ENCODE results near the gene TECPR2.
"Not testable (repeated sequence)": the region's sequence is repeated elsewhere in the genome, so short reads cannot be mapped to it uniquely, and the experiment has no call there.

Gene TECPR2

GRCh38 chr14:102530828-102531478 is 168.2 kb downstream of the TECPR2 start:
- FAIRE-seq (no peak), DNase-seq (ENCODE audit: insufficient read length) (peak; percentile 11)
- TF ChIP-seq TAF1 (IDR thresholded peaks at IDR 0.05; ENCODE audit: borderline replicate concordance, low read depth, low read length): no peak

GRCh38 chr14:102532204-102532658 is 169.5 kb downstream of the TECPR2 start:
- FAIRE-seq: no peak
- no peak for DNase-seq (ENCODE audit: insufficient read length)
- TF ChIP-seq POLR2A (IDR thresholded peaks at IDR 0.05; ENCODE audit: low read depth, low read length) (no peak), POLR2AphosphoS5 (IDR thresholded peaks at IDR 0.05; ENCODE audit: low read depth, low read length) (no peak)

- DNase-seq (ENCODE audit: insufficient read length) (no peak), FAIRE-seq (no peak)
- TF ChIP-seq TAF1 (IDR thresholded peaks at IDR 0.05; ENCODE audit: borderline replicate concordance, low read depth, low read length) (no peak), POLR2AphosphoS5 (IDR thresholded peaks at IDR 0.05; ENCODE audit: low read depth, low read length) (no peak), POLR2A (IDR thresholded peaks at IDR 0.05; ENCODE audit: low read depth, low read length) (no peak)
These were observed 175.3 kb downstream of the TECPR2 start for GRCh38 chr14:102537981-102538601.

- DNase-seq (ENCODE audit: insufficient read length) (no peak), FAIRE-seq (no peak)
- TF ChIP-seq POLR2AphosphoS5 (IDR thresholded peaks at IDR 0.05; ENCODE audit: low read depth, low read length) (no peak), TAF1 (IDR thresholded peaks at IDR 0.05; ENCODE audit: borderline replicate concordance, low read depth, low read length) (no peak), POLR2A (IDR thresholded peaks at IDR 0.05; ENCODE audit: low read depth, low read length) (no peak)
These were observed 176.1 kb downstream of the TECPR2 start for GRCh38 chr14:102538602-102539543.

GRCh38 chr14:102539544-102540314 is 177.0 kb downstream of the TECPR2 start:
- no peak for TF ChIP-seq POLR2AphosphoS5 (IDR thresholded peaks at IDR 0.05; ENCODE audit: low read depth, low read length)
- TF ChIP-seq POLR2A (IDR thresholded peaks at IDR 0.05; ENCODE audit: low read depth, low read length): no peak
- no peak for DNase-seq (ENCODE audit: insufficient read length)
- no peak for FAIRE-seq

- DNase-seq (ENCODE audit: insufficient read length): no peak
- no peak for FAIRE-seq
These were observed 177.7 kb downstream of the TECPR2 start for GRCh38 chr14:102540315-102541028.

GRCh38 chr14:102541029-102541491 is 178.3 kb downstream of the TECPR2 start:
- FAIRE-seq; DNase-seq (ENCODE audit: insufficient read length): not testable (repeated sequence)

More at GRCh38 chr14:102540315-102541028, 177.7 kb downstream of the TECPR2 start:
- TF ChIP-seq TAF1 (IDR thresholded peaks at IDR 0.05; ENCODE audit: borderline replicate concordance, low read depth, low read length) (no peak), POLR2AphosphoS5 (IDR thresholded peaks at IDR 0.05; ENCODE audit: low read depth, low read length) (no peak), POLR2A (IDR thresholded peaks at IDR 0.05; ENCODE audit: low read depth, low read length) (no peak)

GRCh38 chr14:102541771-102542170 is 179.0 kb downstream of the TECPR2 start:
- DNase-seq (ENCODE audit: insufficient read length): no peak

GRCh38 chr14:102544046-102544746 is 181.5 kb downstream of the TECPR2 start:
- no peak for TF ChIP-seq POLR2A (IDR thresholded peaks at IDR 0.05; ENCODE audit: low read depth, low read length)
- no peak for TF ChIP-seq POLR2AphosphoS5 (IDR thresholded peaks at IDR 0.05; ENCODE audit: low read depth, low read length)
- no peak for TF ChIP-seq TAF1 (IDR thresholded peaks at IDR 0.05; ENCODE audit: borderline replicate concordance, low read depth, low read length)
- FAIRE-seq (no peak), DNase-seq (ENCODE audit: insufficient read length) (no peak)

More at GRCh38 chr14:102541771-102542170, 179.0 kb downstream of the TECPR2 start:
- no peak for FAIRE-seq
- TF ChIP-seq TAF1 (IDR thresholded peaks at IDR 0.05; ENCODE audit: borderline replicate concordance, low read depth, low read length): no peak
- no peak for TF ChIP-seq POLR2AphosphoS5 (IDR thresholded peaks at IDR 0.05; ENCODE audit: low read depth, low read length)
- TF ChIP-seq POLR2A (IDR thresholded peaks at IDR 0.05; ENCODE audit: low read depth, low read length): no peak

GRCh38 chr14:102544747-102545460 is 182.2 kb downstream of the TECPR2 start:
- FAIRE-seq (no peak), DNase-seq (ENCODE audit: insufficient read length) (no peak)
- TF ChIP-seq POLR2A (IDR thresholded peaks at IDR 0.05; ENCODE audit: low read depth, low read length) (no peak), POLR2AphosphoS5 (IDR thresholded peaks at IDR 0.05; ENCODE audit: low read depth, low read length) (no peak), TAF1 (IDR thresholded peaks at IDR 0.05; ENCODE audit: borderline replicate concordance, low read depth, low read length) (no peak)

All from GM12892 (cell line).